Upper lobe of right lung (tissue), 1 donor: ENCODE data around the gene PGBD5. TPM values are rescaled to one million over a fixed set of nuclear protein-coding genes. Genes with fewer than 3 reads are reported as not detected.
A peak's percentile ranks its signal among the peaks of the same experiment; 100 is the strongest.

ENCODE experiments used
- ATAC-seq: fragments of 200-7000 bp; cut with Tn5 transposase; one replicate; pipeline ENCODE4 v1.9.1; 2020; ENCODE audit warnings: mild to moderate bottlenecking, moderate library complexity
- DNase-seq: peaks from one replicate; pipeline ENCODE4 v3.0.0-alpha.2; 2020
- H3K27ac ChIP-seq: fragments of 200-600 bp; one replicate; pipeline ENCODE4 v1.8.0; 2022
- H3K27me3 ChIP-seq: fragments of 200-600 bp; one replicate; pipeline ENCODE4 v1.8.0; 2022; ENCODE audit warnings: mild to moderate bottlenecking
- H3K36me3 ChIP-seq: fragments of 200-600 bp; one replicate; pipeline ENCODE4 v1.8.0; 2022
- H3K4me1 ChIP-seq: fragments of 200-600 bp; one replicate; pipeline ENCODE4 v1.8.0; 2022
- H3K4me3 ChIP-seq: fragments of 200-600 bp; one replicate; pipeline ENCODE4 v1.8.0; 2022; ENCODE audit warnings: mild to moderate bottlenecking
- H3K9me3 ChIP-seq: fragments of 200-600 bp; one replicate; pipeline ENCODE4 v1.8.0; 2022
- CTCF ChIP-seq: fragments of 200-600 bp; IDR thresholded peaks from one replicate; pipeline ENCODE4 v1.8.0; 2022; ENCODE audit warnings: antibody characterized with exemption
- intact Hi-C: fragments of 100-400 bp; cut with DNase I; formaldehyde crosslinking; loops from one replicate; pipeline ENCODE4 v1.11.0; 2022
- total RNA-seq: library from RNA; stranded (reverse); fragmentation: NEBNext Ultra II Directional; extraction: Animal tissue kit (Norgen Biotek cat#: 25700); gene quantifications from one replicate; pipeline ENCODE4 v1.2.1, GENCODE V29; 2021
- donor health status: DM: no; HTN: yes; CAD: no; lungs with severe emphysema.

PGBD5 gene
- total RNA-seq, 1 donor from 2014 or later: 5.1 TPM

DNA sequence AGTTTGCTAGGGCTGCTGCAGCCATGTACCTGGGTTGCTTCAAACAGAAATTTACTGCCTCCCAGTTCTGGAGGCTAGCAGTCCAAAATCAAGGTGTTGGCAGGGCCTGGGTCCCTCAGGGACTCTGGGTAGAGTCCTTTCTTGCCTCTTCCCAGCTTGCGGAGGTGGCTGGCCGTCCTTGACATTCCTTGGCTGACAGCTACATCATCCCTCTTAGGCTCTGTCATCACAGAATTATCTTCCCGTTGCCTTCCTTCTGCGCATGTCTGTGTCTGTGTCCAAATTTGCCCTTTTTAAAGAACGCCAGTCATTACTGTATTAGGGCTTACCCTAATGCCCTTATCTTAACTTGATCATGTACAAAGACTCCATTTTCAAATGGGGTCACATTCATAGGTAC is 37.6 kb upstream of the PGBD5 start:
- intact Hi-C loops: no loop called here
- no peak for TF ChIP-seq CTCF
- no peak for ATAC-seq

GRCh38 chr1:230463326-230463725 is 37.2 kb upstream of the PGBD5 start:
- no peaks in the 10 kb centered on the region for H3K27me3 ChIP-seq
- H3K4me1 ChIP-seq: no peaks in the 10 kb centered on the region
- ATAC-seq (no peak), DNase-seq (no peak)
- H3K36me3 ChIP-seq: no peaks in the 10 kb centered on the region
- TF ChIP-seq CTCF: no peak
- H3K27ac ChIP-seq: no peak overlapping the region
- no peak overlapping the region for H3K4me3 ChIP-seq
- intact Hi-C loops: no loop called here
- no peaks in the 10 kb centered on the region for H3K9me3 ChIP-seq

More for the DNA sequence above, 37.6 kb upstream of the PGBD5 start:
- no peak overlapping the region for H3K27ac ChIP-seq
- H3K9me3 ChIP-seq: no peaks in the 10 kb centered on the region
- no peak overlapping the region for H3K4me3 ChIP-seq
- no peaks in the 10 kb centered on the region for H3K27me3 ChIP-seq
- H3K4me1 ChIP-seq: no peaks in the 10 kb centered on the region
- no peaks in the 10 kb centered on the region for H3K36me3 ChIP-seq
- no peak for DNase-seq

DNA sequence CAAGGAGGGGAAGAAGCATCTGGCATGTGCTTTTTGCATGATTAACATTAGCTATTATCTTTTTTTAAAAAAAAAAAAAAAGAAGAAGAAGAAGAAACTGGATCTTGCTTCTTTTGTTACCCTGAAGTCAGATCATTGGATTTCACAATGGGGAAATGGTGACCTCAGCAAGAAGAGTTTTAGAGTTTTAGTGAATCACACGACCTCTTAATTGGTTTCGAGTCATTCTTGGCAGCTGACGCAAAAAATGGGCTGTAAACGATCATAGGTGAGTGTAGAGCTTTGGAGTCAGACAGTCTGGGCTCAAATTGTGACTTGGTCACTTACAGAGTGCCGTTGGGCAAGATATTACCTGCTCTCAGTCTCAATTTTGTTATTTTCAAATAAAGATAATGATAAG is 33.3 kb upstream of the PGBD5 start:
- no peak overlapping the region for H3K27ac ChIP-seq
- no peak for ATAC-seq
- intact Hi-C loops: no loop called here

DNA sequence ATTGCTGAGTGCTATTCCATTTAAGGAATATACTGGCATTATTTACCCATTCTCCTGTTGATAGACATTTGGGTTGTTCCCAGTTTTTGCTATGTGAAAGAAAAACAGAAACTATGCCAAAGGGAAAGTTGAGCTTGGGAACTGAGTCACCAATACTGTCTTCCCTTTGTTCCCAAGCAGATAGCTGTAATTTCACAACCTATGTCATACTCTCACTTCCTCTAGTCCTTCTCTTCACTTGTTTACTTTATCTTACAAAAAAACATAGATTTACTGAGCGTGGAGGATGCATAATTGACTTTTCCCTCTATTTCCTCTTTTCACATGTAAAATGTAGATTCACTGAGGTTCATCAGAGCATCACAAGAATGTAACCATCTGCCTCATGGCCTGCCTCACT is 32.4 kb upstream of the PGBD5 start:
- H3K4me3 ChIP-seq: no peak overlapping the region
- H3K36me3 ChIP-seq: no peaks in the 10 kb centered on the region
- ATAC-seq (peak; percentile 35), DNase-seq (no peak)
- no peak overlapping the region for H3K27ac ChIP-seq
- H3K4me1 ChIP-seq: no peaks in the 10 kb centered on the region
- H3K9me3 ChIP-seq: no peaks in the 10 kb centered on the region
- no peaks in the 10 kb centered on the region for H3K27me3 ChIP-seq
- TF ChIP-seq CTCF: no peak
- intact Hi-C loops: no loop called here

More for the DNA sequence above, 33.3 kb upstream of the PGBD5 start:
- Histone ChIP-seq H3K36me3 (no peaks in the 10 kb centered on the region), H3K4me1 (no peaks in the 10 kb centered on the region), H3K27me3 (no peaks in the 10 kb centered on the region), H3K4me3 (no peak overlapping the region), H3K9me3 (no peaks in the 10 kb centered on the region)
- TF ChIP-seq CTCF: no peak
- no peak for DNase-seq

DNA sequence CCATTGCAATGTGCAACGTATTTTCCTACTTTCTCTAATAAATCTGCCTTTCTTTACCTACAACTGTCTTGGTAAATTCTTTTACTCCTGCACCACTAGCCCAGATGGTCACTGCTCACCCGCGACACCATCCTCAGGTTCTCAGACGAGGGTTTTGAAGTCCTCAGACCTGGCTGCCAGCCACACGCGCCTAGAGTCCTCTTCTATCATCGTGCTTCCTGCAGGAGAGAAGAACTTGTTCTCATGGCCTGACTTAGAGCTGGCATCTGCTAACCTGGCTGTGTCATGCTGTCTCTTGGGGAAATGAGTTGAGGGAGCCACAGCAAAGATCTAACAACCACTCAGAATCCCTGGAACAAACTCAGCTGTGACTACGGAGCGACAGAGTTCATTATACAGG is 30.3 kb upstream of the PGBD5 start:
- DNase-seq (no peak), ATAC-seq (no peak)
- Histone ChIP-seq H3K4me3 (no peak overlapping the region), H3K27ac (no peak overlapping the region), H3K27me3 (no peaks in the 10 kb centered on the region), H3K36me3 (no peaks in the 10 kb centered on the region), H3K4me1 (no peaks in the 10 kb centered on the region), H3K9me3 (no peaks in the 10 kb centered on the region)
- no peak for TF ChIP-seq CTCF
- intact Hi-C loops: no loop called here

DNA sequence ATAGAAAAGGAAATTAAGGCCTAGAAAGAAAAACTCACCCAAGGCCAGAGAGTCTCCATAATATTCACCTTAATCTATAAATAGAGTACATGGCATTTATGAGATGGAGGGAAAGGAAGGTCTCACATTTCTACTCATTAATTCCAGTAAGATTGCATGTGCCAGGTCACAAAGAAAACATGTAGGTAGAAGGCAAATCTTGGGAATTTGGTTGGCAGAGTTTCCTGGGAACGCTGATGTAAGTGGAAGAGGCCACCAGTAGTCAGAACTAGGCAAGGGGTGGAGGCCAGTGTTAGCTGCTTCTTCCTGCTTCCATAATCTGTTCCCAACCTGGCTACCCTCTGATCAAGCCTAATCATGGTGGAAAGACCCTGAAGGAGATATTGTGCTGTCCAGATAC is 29.2 kb upstream of the PGBD5 start:
- Histone ChIP-seq H3K4me1 (no peaks in the 10 kb centered on the region), H3K36me3 (no peaks in the 10 kb centered on the region), H3K27me3 (no peaks in the 10 kb centered on the region), H3K4me3 (no peak overlapping the region), H3K9me3 (no peaks in the 10 kb centered on the region), H3K27ac (no peak overlapping the region)
- intact Hi-C loops: no loop called here
- no peak for ATAC-seq
- no peak for TF ChIP-seq CTCF
- DNase-seq: no peak
